ENCODE measurements around the gene GRK3. TPM values are rescaled to one million over a fixed set of nuclear protein-coding genes. Genes with fewer than 3 reads are reported as not detected.

GRK3 gene
- total and polyA plus RNA-seq, 2 donors (not counting 3 experiments of a cell fraction or from before 2014, with no cell fraction given) = 0.68 to 4.4 TPM

DNA sequence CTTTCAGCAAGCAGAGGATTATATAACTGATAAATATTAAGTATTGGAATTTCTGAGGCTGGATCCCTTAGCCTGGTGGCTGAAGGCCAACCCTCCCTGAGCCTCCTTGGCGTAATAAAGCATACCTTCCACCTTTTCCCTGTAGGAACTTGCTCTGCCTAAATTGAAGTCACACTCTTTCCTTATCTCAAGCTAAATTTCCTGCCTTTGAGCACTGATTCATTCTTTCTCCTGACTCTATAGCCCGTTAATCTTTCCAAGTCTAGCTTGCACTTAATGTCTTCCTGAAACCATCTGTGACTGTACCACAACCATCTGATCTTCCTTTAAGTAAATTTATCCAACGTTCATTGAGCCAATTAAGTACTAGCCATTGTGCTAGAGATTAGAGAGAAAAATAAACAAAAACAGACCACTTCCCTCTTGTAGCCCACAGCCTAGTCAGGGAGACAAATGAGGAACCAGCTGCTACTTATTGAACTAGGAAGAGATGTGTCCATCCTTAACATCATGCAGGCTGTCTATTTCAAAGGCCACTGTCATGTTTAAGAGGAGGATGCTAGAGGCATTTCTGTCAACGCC is 62.9 kb downstream of the GRK3 start:
- no peak overlapping the region for H3K27ac ChIP-seq (ENCODE audit: insufficient read depth, low read depth, low read length)

More for the DNA sequence above, 62.9 kb downstream of the GRK3 start:
- Histone ChIP-seq H3K27me3 (ENCODE audit: control insufficient read depth in 2 of 2, insufficient read depth in 2 of 2, low read length in 2 of 2) (peaks cover 3 to 7% of the 10 kb centered on the region in 2 experiments), H3K36me3 (ENCODE audit: control insufficient read depth in 2 of 2, extremely low read depth in 1 of 2, insufficient read depth in 2 of 2, low read length in 2 of 2) (no peaks in the 10 kb centered on the region), H4K20me1 (replicated peaks; ENCODE audit: control insufficient read depth, extremely low read depth, insufficient read depth, low read length) (no peaks in the 10 kb centered on the region), H3K79me2 (ENCODE audit: control insufficient read depth, insufficient read depth, low read length) (no peaks in the 10 kb centered on the region), H3K4me1 (ENCODE audit: control insufficient read depth, extremely low read depth, insufficient read depth, low read length) (peaks cover 4% of the 10 kb centered on the region), H3K9me1 (replicated peaks; ENCODE audit: control insufficient read depth, extremely low read depth, insufficient read depth, low read length) (no peaks in the 10 kb centered on the region), H3K9me3 (replicated peaks; ENCODE audit: control insufficient read depth, insufficient read depth, low read length) (no peaks in the 10 kb centered on the region), H3K9ac (replicated peaks; ENCODE audit: extremely low read depth, insufficient read depth, low read length) (no peak overlapping the region), H2AFZ (ENCODE audit: low read depth, low read length) (no peak overlapping the region), H3K4me2 (ENCODE audit: insufficient read depth, low read length) (no peak overlapping the region), H3K4me3 (replicated peaks in 1 of 3; ENCODE audit: insufficient read depth in 1 of 3, low read depth in 1 of 3, low read length in 3 of 3) (no peak overlapping the region)
- peak; percentile 50 for DNase-seq (ENCODE audit: low read depth, low spot score)
- BruUV-seq (replicated peaks) = no TSS peak
- FAIRE-seq = peak; percentile 50
- POLR2A ChIA-PET = no interaction called here
- TF ChIP-seq JUN (IDR thresholded peaks at IDR 0.05; ENCODE audit: borderline replicate concordance, insufficient read depth, insufficient read length, low read depth) (no peak), CTCF (IDR thresholded peaks at IDR 0.05; ENCODE audit: extremely low read depth in 1 of 2, insufficient read depth in 1 of 2, low read depth in 1 of 2, low read length in 2 of 2) (no peak), GATA2 (IDR thresholded peaks at IDR 0.05; ENCODE audit: insufficient read depth, insufficient read length, low read depth, low read length) (peak; percentile 52)
- CTCF ChIA-PET = no interaction called here
- dilution Hi-C loops (cut with MboI; ENCODE audit: extremely low pct_ligation_motif_present, low sequenced_read_pairs) (no loop called here), intact Hi-C loops (cut with micrococcal nuclease) (no loop called here)
